GM13977 (cell line): ENCODE measurements around the gene RNF150.
A peak's percentile ranks its signal among the peaks of the same experiment; 100 is the strongest.
"Not testable (repeated sequence)": the region's sequence is repeated elsewhere in the genome, so short reads cannot be mapped to it uniquely, and the experiment has no call there.

ENCODE experiments used
- DNase-seq: peaks from one replicate; pipeline ENCODE4 v3.0.0; 2012; ENCODE audit warnings: low spot score
- in situ Hi-C: fragments of 300-500 bp; cut with MboI; formaldehyde crosslinking; loops from one replicate; pipeline ENCODE4 v1.12.0; 2022; ENCODE audit warnings: low sequenced_read_pairs, low pct_unique_long_range_greater_than_20kb, mixed read lengths, inconsistent platforms; ENCODE audit not compliant: unreplicated experiment
- TF ChIP-seq, protein P1 (sequence below): IDR thresholded peaks from 2 replicates; pipeline ENCODE4 v1.5.1; 2012; ENCODE audit warnings: mild to moderate bottlenecking, control low read depth; ENCODE audit not compliant: insufficient read depth; ENCODE audit errors: extremely low read depth, missing control alignments

RNF150 gene

DNA sequence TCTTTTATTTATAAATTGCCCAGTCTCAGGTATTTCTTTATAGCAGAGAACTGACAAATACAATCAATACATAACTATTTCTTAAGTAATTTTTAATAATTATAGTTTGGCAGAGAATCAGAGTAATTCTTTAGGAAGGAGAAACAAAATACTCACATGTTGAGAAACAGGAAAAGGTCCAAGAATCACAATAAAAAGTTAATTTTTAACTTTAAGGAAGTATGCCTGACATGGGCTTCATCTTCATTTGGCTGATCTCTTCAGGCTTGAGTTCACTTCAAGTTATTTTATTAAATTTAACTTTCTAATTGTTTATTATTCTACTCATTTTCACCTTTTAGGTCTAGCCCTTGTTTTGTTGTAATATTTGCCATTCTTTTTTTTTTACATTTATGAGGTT lies 36.1 kb upstream of the RNF150 start:
- DNase-seq, result no peak
- TF ChIP-seq, protein P1, sequence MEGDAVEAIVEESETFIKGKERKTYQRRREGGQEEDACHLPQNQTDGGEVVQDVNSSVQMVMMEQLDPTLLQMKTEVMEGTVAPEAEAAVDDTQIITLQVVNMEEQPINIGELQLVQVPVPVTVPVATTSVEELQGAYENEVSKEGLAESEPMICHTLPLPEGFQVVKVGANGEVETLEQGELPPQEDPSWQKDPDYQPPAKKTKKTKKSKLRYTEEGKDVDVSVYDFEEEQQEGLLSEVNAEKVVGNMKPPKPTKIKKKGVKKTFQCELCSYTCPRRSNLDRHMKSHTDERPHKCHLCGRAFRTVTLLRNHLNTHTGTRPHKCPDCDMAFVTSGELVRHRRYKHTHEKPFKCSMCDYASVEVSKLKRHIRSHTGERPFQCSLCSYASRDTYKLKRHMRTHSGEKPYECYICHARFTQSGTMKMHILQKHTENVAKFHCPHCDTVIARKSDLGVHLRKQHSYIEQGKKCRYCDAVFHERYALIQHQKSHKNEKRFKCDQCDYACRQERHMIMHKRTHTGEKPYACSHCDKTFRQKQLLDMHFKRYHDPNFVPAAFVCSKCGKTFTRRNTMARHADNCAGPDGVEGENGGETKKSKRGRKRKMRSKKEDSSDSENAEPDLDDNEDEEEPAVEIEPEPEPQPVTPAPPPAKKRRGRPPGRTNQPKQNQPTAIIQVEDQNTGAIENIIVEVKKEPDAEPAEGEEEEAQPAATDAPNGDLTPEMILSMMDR, result no peak
- in situ Hi-C loops, result no loop called here

DNA sequence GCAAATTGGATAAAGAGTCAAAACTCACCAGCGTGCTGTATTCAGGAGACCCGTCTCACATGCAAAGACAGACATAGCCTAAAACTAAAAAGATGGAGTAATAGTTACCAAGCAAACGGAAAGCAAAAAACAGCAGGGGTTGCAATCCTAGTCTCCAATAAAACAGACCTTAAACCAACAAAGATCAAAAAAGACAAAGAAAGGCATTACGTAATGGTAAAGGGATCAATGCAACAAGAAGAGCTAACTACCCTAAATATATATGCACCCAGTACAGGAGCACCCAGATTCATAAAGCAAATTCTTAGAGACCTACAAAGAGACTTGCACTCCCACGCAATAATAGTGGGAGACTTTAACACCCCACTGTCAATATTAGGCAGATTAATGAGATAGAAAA lies 31.7 kb upstream of the RNF150 start:
- in situ Hi-C loops, DNase-seq: not testable (repeated sequence)

DNA sequence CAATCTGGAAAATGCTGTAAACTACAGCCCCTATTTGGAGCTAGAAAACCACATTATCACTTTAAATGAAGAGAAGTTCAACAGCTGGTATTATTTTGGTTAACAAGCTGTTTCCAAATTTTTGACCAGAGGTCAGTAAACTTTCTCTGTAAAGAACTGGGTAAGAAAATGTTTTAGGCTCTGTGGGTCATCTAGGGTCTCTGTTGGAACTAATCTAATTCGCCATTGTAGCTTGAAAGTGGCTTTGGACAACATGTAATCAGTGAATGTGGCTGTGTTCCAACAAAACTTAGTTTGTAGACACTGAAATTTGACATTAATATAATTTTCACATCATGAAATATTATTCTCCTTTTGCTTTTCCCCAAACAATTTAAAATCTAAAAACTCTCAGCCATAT lies 25.8 kb upstream of the RNF150 start:
- in situ Hi-C loops, result no loop called here
- DNase-seq, result no peak
- TF ChIP-seq, protein P1, result no peak

DNA sequence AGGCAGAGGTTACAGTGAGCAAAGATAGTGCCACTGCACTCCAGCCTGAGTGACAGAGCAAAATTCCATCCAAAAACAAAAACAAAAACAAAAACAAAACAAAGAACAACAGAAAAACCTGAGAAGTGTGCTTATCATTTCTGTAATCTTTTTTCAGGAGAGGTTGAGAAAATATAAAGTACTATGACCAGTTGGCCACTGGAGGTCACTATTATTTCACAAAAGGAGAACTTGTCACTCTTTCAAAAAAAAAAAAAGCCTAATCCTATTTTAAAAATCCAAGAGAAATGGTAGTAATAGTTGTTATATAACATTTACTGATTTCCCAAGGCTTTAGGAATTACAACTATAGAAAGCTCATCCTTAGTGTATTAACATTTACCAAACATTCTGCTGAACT lies 24.9 kb upstream of the RNF150 start:
- in situ Hi-C loops, result no loop called here
- TF ChIP-seq, protein P1, result peak; percentile 44
- no peak for DNase-seq

DNA sequence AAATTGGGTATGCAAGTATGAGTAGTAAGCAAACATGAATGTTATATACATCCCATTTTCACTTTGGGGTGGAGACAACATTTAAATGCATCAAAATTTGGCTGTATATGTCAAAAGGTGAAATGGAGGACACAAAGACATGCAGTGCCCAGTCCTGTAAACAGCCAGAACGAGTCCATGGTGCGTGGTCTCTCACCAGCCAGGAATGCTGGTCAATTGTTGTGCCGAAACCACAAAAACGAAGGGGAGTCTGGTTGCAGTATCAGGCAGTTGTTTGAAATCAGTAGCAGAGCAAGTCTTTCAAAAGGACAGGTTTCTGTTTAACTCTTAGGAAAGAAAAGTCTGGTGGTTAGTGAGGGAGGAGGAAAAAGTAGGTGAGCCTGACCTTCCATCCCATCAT lies 22.3 kb upstream of the RNF150 start:
- no peak for DNase-seq
- in situ Hi-C loops, result no loop called here
- TF ChIP-seq, protein P1, result no peak

DNA sequence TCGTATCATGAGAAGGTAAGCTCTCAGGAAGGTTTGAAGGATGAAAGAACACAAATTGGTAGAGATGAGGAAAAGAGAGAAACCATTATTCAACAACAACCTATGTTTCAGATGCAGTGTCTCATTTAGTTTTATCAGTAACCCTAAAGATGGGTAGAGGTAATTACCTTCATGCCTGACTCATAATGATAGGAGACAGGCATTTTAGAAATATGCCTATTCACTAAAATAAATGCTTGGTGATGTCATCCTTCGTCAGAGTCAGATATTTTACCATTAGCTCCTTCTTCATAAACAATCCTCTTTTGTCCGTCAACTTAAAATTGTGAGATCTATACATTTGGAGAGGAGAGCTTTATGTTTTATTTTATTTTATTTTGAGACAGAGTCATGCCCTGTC lies 21.5 kb upstream of the RNF150 start:
- TF ChIP-seq, protein P1, result no peak
- DNase-seq, result no peak
- in situ Hi-C loops, result no loop called here

DNA sequence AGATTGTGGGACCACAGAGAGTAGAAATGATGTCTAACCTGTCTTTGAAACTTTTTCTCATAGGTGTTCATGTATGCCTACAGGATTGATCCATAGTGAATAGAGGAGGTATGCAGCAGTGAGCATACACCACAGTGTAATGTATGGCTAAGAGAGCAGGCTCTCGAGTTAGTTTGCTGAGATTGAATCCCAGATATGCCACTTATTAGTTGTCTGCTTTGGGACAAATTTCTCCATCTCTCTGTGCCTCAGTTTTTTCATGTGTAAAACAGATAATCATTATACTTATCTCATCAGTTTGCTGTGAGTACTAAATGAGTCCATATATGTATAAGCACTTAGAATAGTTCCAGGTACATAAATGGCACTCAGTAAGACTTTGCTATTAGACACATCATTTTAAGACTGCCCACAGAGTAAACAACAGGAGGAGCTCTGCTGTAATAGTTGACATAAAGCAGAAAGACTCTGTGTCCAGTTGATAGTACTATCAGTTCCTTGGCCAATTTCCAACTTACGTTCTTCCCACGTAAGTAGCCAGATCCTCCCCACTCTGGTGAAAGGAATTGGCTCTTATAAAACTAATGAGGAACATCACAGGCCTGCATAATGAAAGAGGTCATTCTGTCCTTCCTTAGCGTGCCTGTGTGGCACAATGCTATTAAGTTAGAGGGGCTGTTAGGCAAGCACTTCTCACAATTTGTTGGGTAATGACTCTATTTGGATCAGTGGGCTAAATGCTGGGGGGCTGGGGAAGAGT lies 20.7 kb upstream of the RNF150 start:
- no peak for DNase-seq
- in situ Hi-C loops, result no loop called here
- TF ChIP-seq, protein P1, result no peak
